ENCODE measurements around the gene PXK. TPM values are rescaled to one million over a fixed set of nuclear protein-coding genes. Genes with fewer than 3 reads are reported as not detected.
"Not testable (repeated sequence)": the region's sequence is repeated elsewhere in the genome, so short reads cannot be mapped to it uniquely, and the experiment has no call there.

PXK gene
- total RNA-seq, 1 donor from 2014 or later = 16.1 TPM

DNA sequence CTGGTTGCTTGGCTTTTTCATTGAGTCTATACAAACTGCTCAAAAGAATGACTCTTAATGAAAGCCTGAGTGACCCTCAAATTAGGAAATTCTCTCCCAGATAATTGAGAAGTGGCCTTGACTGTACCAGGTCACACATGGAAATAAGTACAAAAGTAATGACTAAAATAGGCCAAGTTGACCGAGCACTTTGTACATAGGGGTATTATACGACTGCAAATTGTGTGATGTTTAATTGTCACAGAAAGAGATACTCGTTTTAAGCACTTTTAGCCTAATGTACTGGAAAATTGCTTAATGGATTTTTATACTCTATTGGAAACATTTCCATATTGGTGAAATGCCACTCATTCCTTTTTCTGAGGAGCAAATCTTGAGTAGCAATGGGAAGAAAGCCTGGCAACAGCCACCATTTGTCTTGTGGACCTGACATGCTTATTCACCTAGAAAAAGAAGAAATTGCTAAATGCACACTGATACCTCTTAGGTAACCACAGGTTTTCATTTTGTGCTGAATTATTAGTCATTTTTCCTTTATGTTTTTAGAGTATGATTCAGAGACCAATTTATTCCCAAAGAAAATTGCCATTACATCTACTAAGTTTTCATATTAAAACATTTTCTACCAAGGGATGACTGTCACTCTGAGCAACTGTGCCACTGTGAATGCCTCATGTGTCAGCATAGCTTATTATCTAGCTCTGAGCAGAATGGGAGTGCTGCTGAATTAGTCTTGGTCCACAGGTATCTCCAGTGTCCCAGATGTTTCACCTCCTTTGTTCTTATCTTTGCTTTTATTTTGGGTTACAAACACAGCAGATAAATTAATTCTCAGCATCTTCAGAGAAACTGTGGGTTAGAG lies 8.9 kb upstream of the PXK start:
- DNase-seq (ENCODE audit: low read depth in 2 of 2) = no peak

DNA sequence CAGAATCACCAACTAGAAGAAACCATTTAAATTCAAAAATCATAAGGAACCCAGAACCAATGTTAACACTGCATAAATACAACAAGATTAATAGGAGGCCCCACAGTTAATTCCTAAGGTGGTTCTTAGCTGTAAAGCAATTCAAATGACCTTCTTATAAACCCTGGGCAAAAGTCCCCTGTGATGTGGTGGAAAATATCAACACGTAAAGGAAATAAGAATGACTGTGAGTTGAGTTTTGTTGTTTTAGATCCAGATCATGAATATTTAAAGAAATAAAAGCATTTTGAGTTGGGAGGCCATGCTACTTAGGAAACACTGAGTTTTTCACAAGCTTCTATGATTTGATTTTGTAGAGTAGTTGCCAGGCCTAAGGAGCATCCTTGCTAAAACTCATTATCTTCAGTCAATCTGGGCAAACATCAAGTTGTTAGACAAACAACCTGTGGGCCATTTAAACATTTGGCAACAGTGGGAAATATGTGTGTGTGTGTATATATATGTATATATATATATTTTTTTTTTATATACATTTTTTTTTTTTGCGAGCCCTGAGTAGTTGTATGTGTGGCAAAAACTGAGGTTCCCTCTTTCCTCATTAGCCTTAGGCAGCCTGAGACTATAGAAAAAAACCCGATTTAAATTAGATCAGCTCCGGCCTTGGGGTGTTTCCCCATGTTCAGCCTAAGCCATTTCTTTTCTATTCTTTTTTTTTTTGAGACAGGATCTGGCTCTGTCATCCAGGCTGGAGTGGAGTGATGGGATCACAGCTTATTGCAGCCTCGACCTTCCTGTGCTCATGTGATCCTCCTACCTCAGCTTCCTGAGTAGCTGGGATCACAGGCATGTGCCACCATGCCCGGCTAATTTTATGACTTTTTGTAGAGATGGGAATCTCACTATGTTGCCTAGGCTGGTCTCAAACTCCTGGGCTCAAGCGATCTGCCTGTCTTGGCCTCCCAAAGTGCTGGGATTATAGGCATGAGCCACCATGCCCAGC lies 8.0 kb upstream of the PXK start:
- DNase-seq (ENCODE audit: low read depth in 2 of 2) = peak; percentile 64 to 91

DNA sequence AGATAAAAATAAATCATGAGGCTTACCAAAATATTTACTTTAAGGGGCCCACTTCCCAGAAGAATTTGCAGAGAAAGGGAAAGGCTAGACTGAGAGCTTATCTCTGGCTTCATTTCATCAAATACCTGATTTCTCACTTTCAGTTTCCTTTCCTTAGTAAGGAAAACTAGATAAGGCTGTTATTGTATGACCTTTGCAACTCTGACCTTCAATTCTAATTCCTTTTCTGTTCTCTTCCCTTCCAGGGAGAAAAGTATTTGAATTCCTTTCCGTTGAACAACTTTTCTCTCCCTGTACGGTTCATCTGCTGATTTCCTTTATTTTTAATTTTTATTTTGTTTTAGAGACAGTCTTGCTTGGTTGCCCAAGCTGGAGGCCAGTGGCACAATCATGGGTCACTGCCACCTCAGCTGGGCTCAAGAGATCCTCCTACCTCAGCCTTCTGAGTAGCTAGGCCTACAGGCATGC lies 7.1 kb upstream of the PXK start:
- DNase-seq (ENCODE audit: low read depth in 2 of 2) = peak in 1 of 2 donors; percentile 48

DNA sequence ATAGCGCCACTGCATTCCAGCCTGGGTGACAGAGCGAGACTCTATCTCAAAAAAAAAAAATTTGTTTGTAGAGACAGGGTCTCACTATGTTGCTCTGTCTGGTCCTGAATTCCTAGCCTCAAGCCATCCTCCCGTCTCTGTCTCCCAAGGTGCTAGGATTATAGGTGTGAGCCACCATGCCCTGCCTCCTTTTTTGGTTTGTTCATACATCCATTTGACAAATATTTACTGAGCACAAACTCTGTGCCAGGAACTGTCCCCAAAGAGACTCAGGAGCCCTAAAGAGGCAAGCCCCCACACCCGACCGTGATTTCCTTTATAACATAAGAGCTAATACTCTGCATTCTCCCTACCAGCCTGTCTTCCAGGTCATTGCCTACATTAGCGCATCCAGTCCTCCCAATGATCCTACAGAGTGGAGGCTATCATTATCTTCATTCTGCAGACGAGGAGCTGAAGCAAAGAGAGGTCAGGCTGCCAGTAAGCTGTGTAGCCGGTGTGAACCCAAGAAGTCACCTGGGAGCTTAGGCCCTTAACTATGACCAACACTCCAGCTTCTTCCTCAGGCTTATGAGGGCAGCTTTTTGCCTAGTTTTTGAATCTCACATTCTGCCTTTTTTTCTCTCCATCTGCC lies 6.3 kb upstream of the PXK start:
- DNase-seq (ENCODE audit: low read depth in 2 of 2) = no peak

DNA sequence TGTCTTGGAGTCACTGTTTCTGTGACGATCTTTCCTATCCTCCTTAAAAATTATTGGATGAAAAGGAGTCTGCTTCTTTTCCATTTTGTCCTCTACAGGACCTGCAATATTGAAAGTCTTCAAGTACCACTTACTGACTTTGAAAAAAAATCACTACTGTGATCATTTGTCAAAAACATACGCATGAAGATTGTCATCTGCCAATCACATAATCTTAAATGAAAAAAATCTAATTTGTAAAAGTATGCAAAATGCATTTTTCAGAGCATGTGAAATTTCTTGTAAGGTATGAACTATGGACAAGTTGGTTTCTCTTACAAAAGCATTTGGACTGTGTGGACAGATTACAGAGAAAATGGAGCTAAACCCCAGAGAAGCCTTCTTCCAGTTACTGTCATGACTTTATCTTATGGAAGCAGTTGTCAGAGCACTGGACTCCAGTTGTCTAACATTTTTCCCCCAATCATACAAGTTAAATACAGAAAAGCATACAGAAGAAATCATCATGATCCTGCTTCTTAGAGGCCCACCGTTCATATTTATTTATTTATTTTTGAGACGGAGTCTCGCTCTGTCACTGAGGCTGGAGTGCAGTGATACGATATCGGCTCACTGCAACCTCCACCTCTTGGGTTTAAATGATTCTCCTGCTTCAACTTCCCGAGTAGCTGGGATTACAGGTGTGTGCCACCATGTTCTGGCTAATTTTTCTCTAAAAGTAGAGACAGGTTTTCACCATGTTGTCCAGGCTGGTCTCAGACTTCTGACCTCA lies 3.4 kb upstream of the PXK start:
- DNase-seq (ENCODE audit: low read depth in 2 of 2) = no peak

DNA sequence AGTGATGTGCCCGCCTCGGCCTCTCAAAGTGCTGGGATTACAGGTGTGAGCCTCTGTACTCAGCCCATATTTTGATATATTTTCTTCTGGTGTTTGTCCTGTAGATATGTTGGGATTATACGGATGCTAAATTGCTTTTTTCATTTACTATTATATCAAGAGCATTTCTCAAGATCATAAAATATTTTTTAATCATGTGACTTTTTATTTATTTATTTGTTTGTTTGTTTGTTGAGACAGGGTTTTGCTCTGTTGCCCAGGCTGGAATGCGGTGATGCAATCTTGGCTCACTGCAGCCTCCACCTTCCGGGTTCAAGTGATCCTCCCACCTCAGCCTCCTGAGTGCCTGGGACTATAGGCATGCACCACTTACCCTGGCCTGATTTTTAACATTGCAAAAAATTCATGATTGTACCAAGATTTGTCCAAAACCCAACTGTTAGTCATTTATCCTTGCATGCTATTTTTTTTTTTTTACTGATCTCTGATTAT lies 2.7 kb upstream of the PXK start:
- DNase-seq (ENCODE audit: low read depth in 2 of 2) = no peak

DNA sequence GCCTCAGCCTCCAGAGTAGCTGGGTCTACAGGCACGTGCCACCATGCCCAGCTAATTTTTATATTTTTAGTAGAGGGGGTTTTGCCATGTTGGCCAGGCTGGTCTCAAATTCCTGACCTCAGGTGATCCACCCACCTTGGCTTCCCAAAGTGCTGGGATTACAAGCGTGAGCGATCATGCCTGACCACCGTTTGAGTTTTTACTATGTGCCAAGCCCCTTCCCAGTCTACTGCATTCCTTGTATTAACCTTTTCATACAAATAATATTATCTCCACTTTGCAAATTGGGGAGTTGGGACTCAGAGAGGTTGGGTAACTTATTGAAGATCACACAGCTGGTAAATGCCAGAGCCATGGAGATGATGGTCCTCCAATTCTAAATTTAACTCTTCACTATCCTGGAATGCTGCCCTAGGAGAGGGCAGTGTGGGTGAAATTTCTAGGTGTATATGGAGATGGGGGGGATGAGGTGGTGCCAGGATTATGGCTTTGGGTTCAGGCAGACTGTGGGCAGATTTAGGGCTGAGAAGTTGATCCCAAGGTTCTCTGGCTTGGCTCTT lies 1.0 kb upstream of the PXK start:
- no peak for DNase-seq (ENCODE audit: low read depth in 2 of 2)

DNA sequence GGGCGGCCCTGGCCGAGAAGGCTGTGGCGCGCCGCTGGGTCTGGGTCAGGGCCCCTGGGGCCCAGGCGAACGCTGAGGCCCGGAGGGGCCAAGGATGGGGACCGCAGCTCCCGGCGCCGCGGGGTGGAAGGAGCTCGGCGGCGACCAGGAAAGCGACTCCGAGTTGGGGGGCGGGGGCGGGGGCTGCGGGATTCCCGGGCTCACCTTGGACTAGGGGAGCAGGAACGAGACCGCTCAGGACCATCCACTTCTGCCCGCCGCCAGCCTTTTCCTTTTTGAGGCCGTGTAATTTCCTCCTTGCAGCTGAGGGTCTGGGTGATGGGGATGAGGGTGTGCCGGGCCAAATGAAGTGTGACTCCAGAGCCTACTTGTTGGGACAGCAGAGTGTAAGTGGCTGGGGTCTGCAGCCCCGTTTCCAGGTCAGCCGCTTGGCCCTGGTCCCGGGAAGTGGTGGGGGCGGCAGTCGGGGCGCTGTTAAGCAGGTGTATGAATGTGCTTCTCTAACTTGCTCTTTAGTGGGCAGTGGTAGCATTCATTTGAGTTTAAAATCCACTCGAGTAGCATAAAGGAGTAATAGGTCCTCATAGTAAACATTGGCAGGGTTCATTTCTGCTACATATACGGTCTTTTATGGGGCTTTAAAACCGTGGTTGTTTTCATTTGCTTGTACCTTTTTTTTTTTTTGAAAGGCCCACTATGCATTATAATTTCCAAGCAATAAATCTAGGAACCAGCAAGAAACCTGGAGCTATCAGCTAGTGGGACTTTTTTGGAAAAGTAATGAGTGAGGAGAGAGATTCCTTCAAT lies 717 bp downstream of the PXK start:
- DNase-seq (ENCODE audit: low read depth in 2 of 2) = peak; percentile 29 to 47

DNA sequence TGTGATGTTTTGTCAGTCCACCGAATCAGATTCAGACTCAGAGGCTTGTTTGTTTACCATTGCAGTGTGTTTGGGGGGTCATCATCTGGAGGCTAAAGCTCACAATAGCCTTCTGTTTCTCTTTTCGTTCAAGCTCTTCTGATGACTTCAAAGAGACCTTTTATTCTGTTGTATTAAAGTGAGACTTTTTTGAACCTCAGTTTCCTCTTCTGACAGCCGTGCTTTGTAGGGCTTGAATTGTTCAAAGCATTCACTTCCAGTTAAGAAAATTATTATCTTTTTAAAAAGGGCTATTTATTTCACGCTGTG lies 1.3 kb downstream of the PXK start:
- DNase-seq (ENCODE audit: low read depth in 2 of 2) = no peak

DNA sequence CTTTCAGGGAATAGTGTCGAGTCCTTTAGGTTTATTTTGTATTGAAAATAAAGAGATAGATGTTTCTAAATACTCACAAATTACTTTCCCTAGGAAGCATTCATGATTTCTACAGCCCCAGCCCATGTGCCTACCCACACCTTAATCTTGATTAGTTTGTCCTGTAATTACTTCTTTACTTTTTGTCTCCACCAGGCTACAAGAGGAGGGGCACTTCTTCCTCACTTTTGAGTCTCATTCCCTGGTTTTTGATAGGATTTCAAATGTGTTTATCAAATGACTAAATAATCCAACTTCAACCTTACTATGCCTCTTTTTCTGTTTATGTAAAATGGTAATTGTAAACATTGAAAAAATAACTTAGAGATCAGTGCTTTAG lies 1.8 kb downstream of the PXK start:
- DNase-seq (ENCODE audit: low read depth in 2 of 2) = no peak

DNA sequence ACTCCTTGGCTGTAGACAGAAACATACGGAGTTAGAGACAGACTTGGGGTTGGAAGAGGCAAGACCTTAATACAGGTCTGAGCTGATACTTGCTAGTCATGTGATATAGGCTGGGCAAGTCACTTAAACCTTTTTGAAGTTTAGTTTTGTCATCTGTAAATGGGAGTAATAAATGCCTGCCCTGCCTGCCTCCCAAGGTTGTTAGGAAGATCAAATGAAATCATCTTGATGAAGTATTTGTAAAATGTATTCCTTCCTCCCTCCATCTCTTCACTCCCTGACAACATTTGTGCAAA lies 2.9 kb downstream of the PXK start:
- DNase-seq (ENCODE audit: low read depth in 2 of 2) = no peak

DNA sequence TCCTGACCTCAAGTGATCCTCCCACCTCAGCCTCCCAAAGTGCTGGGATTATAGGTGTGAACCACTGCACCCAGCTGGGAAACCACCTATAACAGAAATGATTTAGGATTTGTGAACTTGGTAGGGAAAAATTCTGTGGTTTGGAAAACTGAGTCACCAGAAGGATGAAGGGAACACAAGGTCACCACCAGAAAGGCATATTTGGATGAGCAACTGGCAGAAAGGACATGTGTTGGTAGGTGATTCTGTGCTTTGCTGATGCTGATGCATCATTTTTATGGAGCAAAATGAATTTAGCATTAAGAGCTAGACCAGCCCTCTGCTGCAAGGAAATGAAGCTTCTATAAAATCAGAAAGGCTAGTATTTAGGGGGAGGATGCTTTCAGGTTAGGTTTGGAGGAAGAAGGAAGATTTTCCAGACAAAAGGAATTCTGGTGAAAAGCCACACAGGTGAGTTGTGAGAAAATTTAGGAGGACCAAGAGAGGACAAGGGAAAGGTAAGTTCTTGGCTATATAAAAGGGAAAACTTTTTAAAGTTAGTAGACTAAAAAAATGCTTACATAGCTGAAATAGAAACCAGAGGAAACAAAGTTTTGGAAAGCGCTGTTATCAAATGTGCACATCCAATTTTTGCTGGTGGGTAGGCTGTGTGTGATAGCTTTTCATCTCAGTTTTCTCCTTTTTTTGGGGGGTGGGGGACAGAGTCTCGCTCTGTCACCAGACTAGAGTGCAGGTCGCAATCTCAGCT lies 3.6 kb downstream of the PXK start:
- DNase-seq (ENCODE audit: low read depth in 2 of 2) = peak in 1 of 2 donors; percentile 25

DNA sequence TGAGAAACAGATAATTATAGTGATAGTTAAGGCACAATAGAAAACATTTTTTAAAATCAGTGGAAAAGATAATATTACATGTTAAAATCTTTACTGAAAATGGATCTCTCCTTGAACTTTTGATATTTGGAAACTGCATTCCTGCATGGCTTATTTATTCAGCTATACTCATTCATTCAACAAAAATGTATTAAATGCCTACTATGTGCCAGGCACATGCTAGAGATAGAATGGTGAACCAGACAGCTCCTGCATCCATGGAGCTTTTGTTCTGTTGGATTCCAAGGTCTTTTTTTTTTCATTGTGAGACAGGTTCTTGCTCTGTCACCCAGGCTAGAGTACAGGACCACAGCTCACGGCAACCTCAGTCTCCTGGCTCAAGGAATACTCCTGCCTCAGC lies 4.5 kb downstream of the PXK start:
- no peak for DNase-seq (ENCODE audit: low read depth in 2 of 2)

DNA sequence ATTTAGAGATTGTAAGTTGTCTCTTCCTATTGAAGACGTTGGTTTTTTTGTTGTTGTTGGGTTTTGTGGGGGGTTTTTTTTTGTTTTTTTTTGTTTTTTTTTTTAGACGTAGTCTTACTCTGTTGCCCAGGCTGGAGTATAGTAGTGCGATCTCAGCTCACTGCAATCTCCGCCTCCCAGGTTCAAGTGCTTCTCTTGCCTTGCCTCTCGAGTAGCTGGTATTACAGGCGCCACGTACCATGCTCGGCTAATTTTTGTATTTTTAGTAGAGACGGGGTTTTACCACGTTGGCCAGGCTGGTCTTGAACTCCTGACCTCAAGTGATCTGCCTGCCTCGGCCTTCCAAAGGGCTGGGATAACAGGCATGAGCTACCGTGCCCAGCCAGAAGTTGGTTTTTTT lies 6.5 kb downstream of the PXK start:
- not testable (repeated sequence) for DNase-seq (ENCODE audit: low read depth in 2 of 2)

DNA sequence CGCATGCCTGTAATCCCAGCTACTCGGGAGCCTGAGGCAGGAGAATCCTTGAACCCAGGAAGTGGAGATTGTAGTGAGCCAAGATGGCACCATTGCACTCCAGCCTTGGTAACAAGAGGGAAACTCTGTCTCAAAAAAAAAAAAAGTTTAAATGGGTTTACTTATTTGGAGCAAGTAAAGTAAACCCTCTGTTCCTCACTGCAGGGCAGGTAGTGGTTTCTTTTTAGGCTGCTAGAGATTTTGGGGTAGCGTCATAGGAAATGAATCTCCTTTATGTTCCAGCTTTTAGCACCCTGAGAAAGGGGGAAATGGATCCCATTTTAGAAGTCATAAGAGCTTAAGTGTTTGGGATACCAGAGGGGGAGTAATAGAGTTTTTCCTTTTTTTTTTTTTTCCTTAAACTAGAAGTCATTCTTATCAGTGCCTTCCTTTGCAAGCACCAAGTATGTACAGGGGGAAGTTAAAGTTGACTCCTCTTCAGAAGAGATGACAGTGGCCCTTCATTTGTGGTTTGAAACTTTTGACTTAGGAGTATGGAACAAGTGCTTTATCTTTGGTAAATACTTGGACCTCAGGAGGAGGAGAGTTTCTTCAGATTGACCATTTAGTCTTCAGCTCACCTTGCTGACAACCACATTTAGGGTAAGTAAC lies 8.0 kb downstream of the PXK start:
- no peak for DNase-seq (ENCODE audit: low read depth in 2 of 2)

DNA sequence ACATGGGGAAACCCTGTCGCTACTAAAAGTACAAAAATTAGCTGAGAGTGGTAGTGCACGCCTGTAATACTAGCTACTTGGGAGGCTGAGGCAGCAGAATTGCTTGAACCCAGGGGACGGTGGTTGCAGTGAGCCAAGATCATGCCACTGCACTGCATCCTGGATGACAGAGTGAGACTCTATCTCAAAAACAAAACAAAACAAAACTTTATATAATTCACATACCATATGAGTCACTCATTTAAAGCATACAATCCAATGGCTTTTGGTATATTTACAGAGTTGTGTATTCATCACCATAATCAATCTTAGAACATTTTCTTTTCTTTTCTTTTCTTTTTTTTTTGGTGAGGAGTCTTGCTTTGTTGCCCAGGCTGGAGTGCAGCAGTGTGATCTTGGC lies 8.7 kb downstream of the PXK start:
- DNase-seq (ENCODE audit: low read depth in 2 of 2) = no peak

DNA sequence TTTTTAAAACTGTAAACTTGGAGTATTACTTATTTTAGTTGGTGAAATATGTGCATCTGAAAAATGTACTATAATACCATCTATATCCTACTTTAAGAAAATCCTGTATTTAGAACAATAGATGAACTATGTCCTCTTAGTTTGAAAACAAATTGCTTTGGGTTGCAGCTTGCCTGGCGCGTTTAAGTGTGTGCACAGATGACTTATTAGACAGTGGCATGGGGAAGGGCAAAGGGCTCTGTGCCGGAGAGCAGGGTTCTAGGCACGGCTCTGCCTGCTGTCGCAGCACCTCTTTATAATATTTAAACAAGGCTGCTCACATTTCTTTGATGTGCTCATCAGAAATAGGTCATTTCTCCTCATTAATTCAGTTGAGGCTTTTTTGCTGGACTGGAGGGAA lies 10.0 kb downstream of the PXK start:
- no peak for DNase-seq (ENCODE audit: low read depth in 2 of 2)

DNA sequence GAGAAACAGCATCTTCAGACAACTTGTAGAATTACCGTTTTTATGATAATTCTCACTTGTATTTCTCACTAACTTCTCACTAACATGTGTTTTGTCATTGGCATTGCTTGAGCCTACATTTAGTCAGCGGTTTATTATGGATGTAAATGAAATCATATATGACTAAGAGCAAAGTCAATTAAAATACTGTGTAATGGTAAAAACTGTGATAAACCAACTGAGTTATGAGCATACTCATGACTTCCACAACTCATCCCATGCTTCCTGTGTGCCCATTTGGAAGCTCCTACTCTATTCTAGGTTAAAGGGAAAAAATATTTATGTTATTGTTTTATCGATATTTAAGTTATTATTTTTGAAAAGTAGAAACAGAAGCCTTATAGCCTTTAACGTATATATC lies 12.8 kb downstream of the PXK start:
- no peak for DNase-seq (ENCODE audit: low read depth in 2 of 2)

DNA sequence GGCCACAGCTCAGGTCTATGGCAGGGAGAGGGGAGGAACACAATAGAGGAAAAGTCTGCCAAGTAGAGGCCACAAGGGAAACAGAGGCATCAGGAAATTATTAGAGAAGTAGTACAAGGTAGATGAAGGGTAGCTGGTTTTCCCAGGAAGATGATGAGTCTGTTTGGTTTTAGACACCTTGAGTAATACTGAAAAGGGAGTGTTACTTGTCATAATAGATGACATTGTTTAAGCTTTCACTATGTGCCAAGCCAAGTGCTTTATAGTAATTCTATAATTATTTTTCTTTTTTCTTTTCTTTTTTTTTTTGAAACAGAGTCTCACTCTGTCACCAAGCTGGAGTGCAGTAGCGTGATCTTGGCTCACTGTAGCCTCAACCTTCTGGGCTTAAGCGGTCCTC lies 13.7 kb downstream of the PXK start:
- DNase-seq (ENCODE audit: low read depth in 2 of 2) = no peak

Measured in lung microvascular endothelial cell (primary cell).